Measurements from ENCODE around the gene SRD5A2.

GRCh38 chr2:31511376-31511775 lies 69.4 kb downstream of the SRD5A2 start:
- no peak for TF ChIP-seq CTCF (IDR thresholded peaks at IDR 0.05)
- TF ChIP-seq POLR2A (IDR thresholded peaks at IDR 0.05) = no peak
- no peak for TF ChIP-seq EP300 (IDR thresholded peaks at IDR 0.05)
